ENCODE data around the gene WARS2. TPM values are rescaled to one million over a fixed set of nuclear protein-coding genes. Genes with fewer than 3 reads are reported as not detected.

Gene WARS2
- total and polyA plus RNA-seq, 2 donors from 2014 or later: 13.9 to 14.8 TPM

- TF ChIP-seq, protein P1, sequence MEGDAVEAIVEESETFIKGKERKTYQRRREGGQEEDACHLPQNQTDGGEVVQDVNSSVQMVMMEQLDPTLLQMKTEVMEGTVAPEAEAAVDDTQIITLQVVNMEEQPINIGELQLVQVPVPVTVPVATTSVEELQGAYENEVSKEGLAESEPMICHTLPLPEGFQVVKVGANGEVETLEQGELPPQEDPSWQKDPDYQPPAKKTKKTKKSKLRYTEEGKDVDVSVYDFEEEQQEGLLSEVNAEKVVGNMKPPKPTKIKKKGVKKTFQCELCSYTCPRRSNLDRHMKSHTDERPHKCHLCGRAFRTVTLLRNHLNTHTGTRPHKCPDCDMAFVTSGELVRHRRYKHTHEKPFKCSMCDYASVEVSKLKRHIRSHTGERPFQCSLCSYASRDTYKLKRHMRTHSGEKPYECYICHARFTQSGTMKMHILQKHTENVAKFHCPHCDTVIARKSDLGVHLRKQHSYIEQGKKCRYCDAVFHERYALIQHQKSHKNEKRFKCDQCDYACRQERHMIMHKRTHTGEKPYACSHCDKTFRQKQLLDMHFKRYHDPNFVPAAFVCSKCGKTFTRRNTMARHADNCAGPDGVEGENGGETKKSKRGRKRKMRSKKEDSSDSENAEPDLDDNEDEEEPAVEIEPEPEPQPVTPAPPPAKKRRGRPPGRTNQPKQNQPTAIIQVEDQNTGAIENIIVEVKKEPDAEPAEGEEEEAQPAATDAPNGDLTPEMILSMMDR (IDR thresholded peaks at IDR 0.05; ENCODE audit: borderline replicate concordance, extremely low read depth, insufficient read depth): no peak
- DNase-seq (no peak), FAIRE-seq (no peak)
- Histone ChIP-seq H3K9ac (ENCODE audit: low read length in 3 of 3) (no peak overlapping the region), H3K4me3 (ENCODE audit: low read length in 3 of 3) (no peak overlapping the region), H3K4me1 (ENCODE audit: control insufficient read depth in 2 of 3, insufficient read depth in 2 of 3, low read depth in 1 of 3, low read length in 3 of 3) (peaks cover 0 to 12% (median 0%) of the 10 kb centered on the region in 3 donors), H3K27ac (ENCODE audit: low read depth in 2 of 2, low read length in 2 of 2) (no peak overlapping the region), H3K27me3 (ENCODE audit: control insufficient read depth, insufficient read depth, low read length) (peaks cover 83% of the 10 kb centered on the region), H3K9me3 (ENCODE audit: control insufficient read depth in 2 of 3, insufficient read depth in 1 of 3, low read length in 3 of 3) (peaks cover 0 to 6% (median 0%) of the 10 kb centered on the region in 3 donors), H3K36me3 (ENCODE audit: control insufficient read depth in 2 of 3, insufficient read depth in 3 of 3, low read length in 3 of 3) (no peaks in the 10 kb centered on the region)
- intact Hi-C loops (cut with DNase I): no loop called here
These were observed 136.9 kb downstream of the WARS2 start for GRCh38 chr1:119003413-119004128.

DNA sequence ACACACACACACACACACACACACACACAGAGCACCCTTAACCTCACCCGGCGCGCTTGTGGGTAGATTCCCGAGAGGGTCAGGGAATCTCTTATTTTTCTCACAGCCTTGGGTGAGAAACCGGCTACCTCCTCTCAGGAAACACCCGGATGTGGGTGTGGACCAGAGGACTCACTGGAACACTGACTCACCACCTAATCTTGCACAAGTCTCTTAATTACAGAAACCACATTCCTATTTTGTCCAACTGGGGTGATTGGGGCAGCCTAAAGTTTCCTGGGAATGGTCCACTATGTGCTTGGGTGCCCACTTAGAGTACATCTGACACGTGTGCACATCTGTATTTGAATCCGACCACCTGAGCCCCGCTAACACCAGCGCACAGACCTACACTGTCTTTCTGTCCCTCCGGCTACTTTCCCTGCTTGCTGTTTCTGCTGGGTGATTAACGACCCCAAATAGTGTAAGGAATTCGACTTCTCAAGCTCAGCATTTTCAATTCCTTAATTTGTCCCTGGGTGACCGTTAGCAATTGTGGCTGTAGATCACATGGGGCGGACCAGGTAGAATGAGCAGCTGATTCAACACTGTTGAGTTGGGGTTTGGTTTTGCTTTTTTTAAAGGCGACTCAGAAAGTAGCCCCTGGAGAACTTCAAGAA is 138.3 kb downstream of the WARS2 start:
- FAIRE-seq (no peak), DNase-seq (peak in 1 of 5 donors; percentile 26)
- Histone ChIP-seq H3K36me3 (ENCODE audit: control insufficient read depth in 2 of 3, insufficient read depth in 3 of 3, low read length in 3 of 3) (no peaks in the 10 kb centered on the region), H3K9me3 (ENCODE audit: control insufficient read depth in 2 of 3, insufficient read depth in 1 of 3, low read length in 3 of 3) (peaks cover 0 to 6% (median 0%) of the 10 kb centered on the region in 3 donors), H3K9ac (ENCODE audit: low read length in 3 of 3) (no peak overlapping the region), H3K27ac (ENCODE audit: low read depth in 2 of 2, low read length in 2 of 2) (no peak overlapping the region), H3K4me3 (ENCODE audit: low read length in 3 of 3) (no peak overlapping the region), H3K27me3 (ENCODE audit: control insufficient read depth, insufficient read depth, low read length) (peaks cover 82% of the 10 kb centered on the region), H3K4me1 (ENCODE audit: control insufficient read depth in 2 of 3, insufficient read depth in 2 of 3, low read depth in 1 of 3, low read length in 3 of 3) (peaks cover 0 to 2% (median 0%) of the 10 kb centered on the region in 3 donors)
- TF ChIP-seq, protein P1 (IDR thresholded peaks at IDR 0.05; ENCODE audit: borderline replicate concordance, extremely low read depth, insufficient read depth): no peak
- intact Hi-C loops (cut with DNase I): no loop called here

GRCh38 chr1:119001181-119002027 is 139.0 kb downstream of the WARS2 start:
- peaks cover 0 to 6% (median 0%) of the 10 kb centered on the region in 3 donors for H3K9me3 ChIP-seq (ENCODE audit: control insufficient read depth in 2 of 3, insufficient read depth in 1 of 3, low read length in 3 of 3)
- H3K4me3 ChIP-seq (ENCODE audit: low read length in 3 of 3): no peak overlapping the region
- H3K4me1 ChIP-seq (ENCODE audit: control insufficient read depth in 2 of 3, insufficient read depth in 2 of 3, low read depth in 1 of 3, low read length in 3 of 3): peaks cover 0 to 2% (median 0%) of the 10 kb centered on the region in 3 donors
- H3K36me3 ChIP-seq (ENCODE audit: control insufficient read depth in 2 of 3, insufficient read depth in 3 of 3, low read length in 3 of 3): no peaks in the 10 kb centered on the region
- no peak overlapping the region for H3K9ac ChIP-seq (ENCODE audit: low read length in 3 of 3)
- no peak overlapping the region for H3K27ac ChIP-seq (ENCODE audit: low read depth in 2 of 2, low read length in 2 of 2)
- DNase-seq (peak in 1 of 5 donors; percentile 14), FAIRE-seq (no peak)
- peaks cover 85% of the 10 kb centered on the region for H3K27me3 ChIP-seq (ENCODE audit: control insufficient read depth, insufficient read depth, low read length)
- intact Hi-C loops (cut with DNase I): no loop called here
- TF ChIP-seq, protein P1 (IDR thresholded peaks at IDR 0.05; ENCODE audit: borderline replicate concordance, extremely low read depth, insufficient read depth): no peak
